IMR-90 (cell line): Measurements from ENCODE around the gene GPR21. TPM values are rescaled to one million over a fixed set of nuclear protein-coding genes. Genes with fewer than 3 reads are reported as not detected.

Source experiments
- ATAC-seq: fragments of 200-7000 bp; cut with Tn5 transposase; 2 replicates; pipeline ENCODE4 v1.9.1; 2020; ENCODE audit warnings: low read depth, mild to moderate bottlenecking, moderate library complexity
- Bru-seq: library from RNA; stranded (reverse); fragments of 400-500 nt; gene quantifications from one replicate; lab custom pipeline; 2021; lab: Mats Ljungman, UMichigan
- BruChase-seq, 2 experiments: library from RNA; stranded (reverse); fragments of 400-500 nt; gene quantifications; one replicate each; lab custom pipeline; 2021; lab: Mats Ljungman, UMichigan
- BruUV-seq: library from RNA; stranded (reverse); fragments of 400-500 nt; replicated peaks from 2 replicates; lab custom pipeline; 2021; lab: Mats Ljungman, UMichigan
- CTCF ChIA-PET: fragments of 300-600 bp; formaldehyde crosslinking; extraction: SDS; loops from one replicate; lab custom pipeline; 2021; ENCODE audit warnings: antibody characterized with exemption; lab: Yijun Ruan, JAX
- POLR2A ChIA-PET: fragments of 300-600 bp; sonication (Branson Sonifier 250); formaldehyde crosslinking; loops from one replicate; lab custom pipeline; 2022; ENCODE audit warnings: antibody characterized with exemption; ENCODE audit not compliant: unreplicated experiment; lab: Charles Lee
- DNase-seq: peaks from one replicate; pipeline ENCODE4 v3.0.0; 2013
- H2AFZ ChIP-seq: replicated peaks from 2 replicates; pipeline ENCODE3; 2013; ENCODE audit warnings: low read length, mild to moderate bottlenecking; ENCODE audit not compliant: poor library complexity
- H2AK5ac ChIP-seq: 2 replicates; pipeline ENCODE4 v1.6.1; 2013; ENCODE audit warnings: low read depth, low read length, inconsistent platforms
- H2AK9ac ChIP-seq: replicated peaks from 2 replicates; pipeline ENCODE3; 2013; ENCODE audit warnings: mild to moderate bottlenecking, low read depth, low read length, moderate library complexity; ENCODE audit not compliant: poor library complexity
- H2BK120ac ChIP-seq: 2 replicates; pipeline ENCODE4 v1.6.1; 2013; ENCODE audit warnings: low read depth, low read length, inconsistent platforms
- H2BK15ac ChIP-seq: 3 replicates; pipeline ENCODE4 v1.6.1; 2013; ENCODE audit warnings: low read depth, low read length, inconsistent platforms
- H2BK20ac ChIP-seq: 2 replicates; pipeline ENCODE4 v1.6.1; 2013; ENCODE audit warnings: low read depth, mild to moderate bottlenecking, inconsistent platforms, low read length, moderate library complexity
- H2BK5ac ChIP-seq: 2 replicates; pipeline ENCODE4 v1.6.1; 2013; ENCODE audit warnings: mild to moderate bottlenecking, low read depth, low read length, inconsistent platforms; ENCODE audit not compliant: poor library complexity, severe bottlenecking
- H3K14ac ChIP-seq: replicated peaks from 2 replicates; pipeline ENCODE4 v1.6.1; 2013; ENCODE audit warnings: low read depth, low read length, inconsistent platforms
- H3K18ac ChIP-seq: 2 replicates; pipeline ENCODE4 v1.6.1; 2013; ENCODE audit warnings: low read depth, low read length, control low read depth
- H3K23ac ChIP-seq: 2 replicates; pipeline ENCODE4 v1.6.1; 2013; ENCODE audit warnings: low read depth, low read length, inconsistent platforms
- H3K27ac ChIP-seq: 2 replicates; pipeline ENCODE4 v1.5.1; 2013; ENCODE audit warnings: mild to moderate bottlenecking, control low read depth, low read length; ENCODE audit not compliant: insufficient read depth
- H3K27me3 ChIP-seq: 2 replicates; pipeline ENCODE4 v1.6.1; 2013; ENCODE audit warnings: low read length; ENCODE audit not compliant: control insufficient read depth, insufficient read depth
- H3K36me3 ChIP-seq: 2 replicates; pipeline ENCODE4 v1.6.1; 2013; ENCODE audit warnings: low read length, mixed read lengths; ENCODE audit not compliant: control insufficient read depth, insufficient read depth
- H3K4ac ChIP-seq: 2 replicates; pipeline ENCODE4 v1.6.1; 2013; ENCODE audit warnings: low read depth, low read length, inconsistent platforms
- H3K4me1 ChIP-seq: 2 replicates; pipeline ENCODE4 v1.6.1; 2013; ENCODE audit warnings: low read length, mixed read lengths; ENCODE audit not compliant: control insufficient read depth, insufficient read depth
- H3K4me2 ChIP-seq: 2 replicates; pipeline ENCODE4 v1.6.1; 2013; ENCODE audit warnings: low read depth, mild to moderate bottlenecking, control low read depth, low read length, moderate library complexity
- H3K4me3 ChIP-seq: 2 replicates; pipeline ENCODE4 v1.5.1; 2013; ENCODE audit warnings: low read depth, mild to moderate bottlenecking, control low read depth, low read length, moderate library complexity; ENCODE audit not compliant: insufficient read depth
- H3K56ac ChIP-seq: 2 replicates; pipeline ENCODE4 v1.6.1; 2013; ENCODE audit warnings: low read length, inconsistent platforms; ENCODE audit not compliant: insufficient read depth; ENCODE audit errors: extremely low read depth
- H3K79me1 ChIP-seq, 2 experiments: 2 replicates each; pipeline ENCODE4 v1.6.1; 2013; ENCODE audit warnings: low read length in 2 of 2, inconsistent platforms in 1 of 2, low read depth in 1 of 2
- H3K9ac ChIP-seq: 2 replicates; pipeline ENCODE4 v1.6.1; 2013; ENCODE audit warnings: low read depth, low read length, control low read depth
- H3K9me1 ChIP-seq: 2 replicates; pipeline ENCODE4 v1.6.1; 2013; ENCODE audit warnings: low read length, inconsistent platforms; ENCODE audit not compliant: insufficient read depth
- H3K9me3 ChIP-seq: 2 replicates; pipeline ENCODE4 v1.6.1; 2013; ENCODE audit warnings: low read length; ENCODE audit not compliant: control insufficient read depth, insufficient read depth
- H4K20me1 ChIP-seq: 2 replicates; pipeline ENCODE4 v1.6.1; 2013; ENCODE audit warnings: low read length, inconsistent platforms; ENCODE audit not compliant: insufficient read depth
- H4K5ac ChIP-seq: 2 replicates; pipeline ENCODE4 v1.6.1; 2013; ENCODE audit warnings: mild to moderate bottlenecking, low read depth, low read length, control low read depth
- H4K8ac ChIP-seq, 2 experiments: 2 replicates each; pipeline ENCODE4 v1.6.1; 2013; ENCODE audit warnings: low read depth in 2 of 2, low read length in 2 of 2, control low read depth in 1 of 2, inconsistent platforms in 1 of 2
- H4K91ac ChIP-seq: 2 replicates; pipeline ENCODE4 v1.6.1; 2013; ENCODE audit warnings: low read depth, low read length, inconsistent platforms; ENCODE audit not compliant: insufficient read depth
- MAFK ChIP-seq: IDR thresholded peaks from 2 replicates; pipeline ENCODE4 v1.6.1; 2012; ENCODE audit warnings: low read depth, low read length, improper control_type of control experiment
- MAZ ChIP-seq: IDR thresholded peaks from 2 replicates; pipeline ENCODE4 v1.6.1; 2012; ENCODE audit warnings: low read depth, mild to moderate bottlenecking, low read length, improper control_type of control experiment, moderate library complexity, borderline replicate concordance
- WGBS, 2 experiments: methylation state at CpG; one replicate each; pipeline versions ENCODE4 v1.1.5 to v1.1.7; 2013; ENCODE audit warnings: missing lambda C conversion rate in 2 of 2; ENCODE audit not compliant: insufficient read length in 1 of 2; ENCODE audit errors: extremely low coverage in 2 of 2; 5-methylcytosine and 5-hydroxymethylcytosine counted together
- dilution Hi-C: fragments of 300-500 bp; cut with HindIII; formaldehyde crosslinking; loops from one replicate; pipeline ENCODE4 v1.14.3; 2018; ENCODE audit warnings: low sequenced_read_pairs; ENCODE audit not compliant: unreplicated experiment
- in situ Hi-C: fragments of 300-500 bp; cut with MboI; formaldehyde crosslinking; loops from 3 replicates; pipeline ENCODE4 v1.14.3; 2019; ENCODE audit warnings: low sequenced_read_pairs, inconsistent platforms, mixed read lengths
- intact Hi-C: fragments of 100-400 bp; cut with micrococcal nuclease; formaldehyde crosslinking; loops from 2 replicates; pipeline ENCODE4 v1.10.0; 2022
- long read RNA-seq: library from polyadenylated mRNA; unstranded; transcript quantifications from one replicate; pipeline ENCODE4 v2.0.0, GENCODE V29; 2021; ENCODE audit not compliant: unreplicated experiment
- polyA plus RNA-seq, 3 experiments: library from polyadenylated mRNA; depleted of rRNA; stranded (reverse); fragments of >200 nt; gene quantifications; 2 replicates each; pipeline ENCODE4 v1.2.3, GENCODE V29; 2012; ENCODE audit warnings: low replicate concordance in 1 of 3
- total RNA-seq: library from RNA; depleted of rRNA; stranded (reverse); fragments of >200 nt; gene quantifications from 2 replicates; pipeline ENCODE4 v1.2.3, GENCODE V29; 2012; rRNA removed
- TF ChIP-seq, protein P1 (sequence below): conservative IDR thresholded peaks from 2 replicates; pipeline ENCODE4 v1.5.1; 2012; ENCODE audit warnings: mild to moderate bottlenecking, low read depth, low read length, improper control_type of control experiment

The GPR21 gene, protein sequence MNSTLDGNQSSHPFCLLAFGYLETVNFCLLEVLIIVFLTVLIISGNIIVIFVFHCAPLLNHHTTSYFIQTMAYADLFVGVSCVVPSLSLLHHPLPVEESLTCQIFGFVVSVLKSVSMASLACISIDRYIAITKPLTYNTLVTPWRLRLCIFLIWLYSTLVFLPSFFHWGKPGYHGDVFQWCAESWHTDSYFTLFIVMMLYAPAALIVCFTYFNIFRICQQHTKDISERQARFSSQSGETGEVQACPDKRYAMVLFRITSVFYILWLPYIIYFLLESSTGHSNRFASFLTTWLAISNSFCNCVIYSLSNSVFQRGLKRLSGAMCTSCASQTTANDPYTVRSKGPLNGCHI
- total RNA-seq: 0.28 and 0.90 TPM in 2 replicates
- not detected in 2 replicates for polyA plus RNA-seq (2012; rRNA removed)
- polyA plus RNA-seq (2012; cell fraction: cytosol; rRNA removed): 0.11 TPM in 1 of 2 replicates, not detected in the other
- 0.22 and 0.58 TPM in 2 replicates for polyA plus RNA-seq (2012; cell fraction: nucleus; rRNA removed; ENCODE audit: low replicate concordance)
- percentile 73 among the genes with signal in this experiment for Bru-seq, nascent RNA
- percentile 56 among the genes with signal in this experiment for BruChase-seq, experiment 1, labeled RNA remaining after a 6-hour chase
- BruChase-seq, experiment 2, labeled RNA remaining after a 2-hour chase: percentile 56 among the genes with signal in this experiment
- long read RNA-seq: 0 reads

DNA sequence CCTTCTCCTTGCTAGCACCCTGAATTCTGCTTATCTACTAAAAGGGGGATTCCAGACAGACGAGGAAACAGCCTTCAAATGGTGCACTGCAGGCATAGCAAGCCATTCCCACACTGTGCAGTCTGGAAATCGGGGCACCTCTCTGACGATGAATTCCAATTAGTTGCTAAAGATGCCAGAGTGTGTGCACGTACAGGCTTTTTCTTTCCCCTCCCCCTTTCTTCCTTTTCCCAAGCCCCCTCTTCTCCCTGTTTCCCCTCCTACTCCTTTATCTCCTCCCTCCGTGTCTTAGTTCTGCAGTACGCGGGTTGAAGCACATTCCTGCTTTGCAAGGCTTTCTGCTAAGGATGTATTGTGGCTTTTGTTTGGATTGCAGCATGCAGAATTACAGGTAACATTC is at the start of gene GPR21:
GPR21 (plus strand) TSS at position 316 of the 400 bp plus-strand sequence. CDS start 900 bp downstream, outside the sequence.
- H3K4me3 ChIP-seq: no peak within 1 kb of the TSS
- no peak within 1 kb of the TSS for H3K9ac ChIP-seq
- H2AK9ac ChIP-seq: no peak within 1 kb of the TSS
- H4K8ac ChIP-seq: peak within 1 kb of the TSS in 1 of 2 experiments; percentile 30; a peak in 2 of 4 replicates
- no peak within 1 kb of the TSS for H2AFZ ChIP-seq
- H3K18ac ChIP-seq: no peak within 1 kb of the TSS
- H3K9me3 ChIP-seq: no peaks in the 10 kb centered on the region
- H4K91ac ChIP-seq: no peak within 1 kb of the TSS
- no peak within 1 kb of the TSS for H3K56ac ChIP-seq
- H3K27ac ChIP-seq: no peak within 1 kb of the TSS
- TF ChIP-seq MAFK: no peak
- TF ChIP-seq, protein P1, sequence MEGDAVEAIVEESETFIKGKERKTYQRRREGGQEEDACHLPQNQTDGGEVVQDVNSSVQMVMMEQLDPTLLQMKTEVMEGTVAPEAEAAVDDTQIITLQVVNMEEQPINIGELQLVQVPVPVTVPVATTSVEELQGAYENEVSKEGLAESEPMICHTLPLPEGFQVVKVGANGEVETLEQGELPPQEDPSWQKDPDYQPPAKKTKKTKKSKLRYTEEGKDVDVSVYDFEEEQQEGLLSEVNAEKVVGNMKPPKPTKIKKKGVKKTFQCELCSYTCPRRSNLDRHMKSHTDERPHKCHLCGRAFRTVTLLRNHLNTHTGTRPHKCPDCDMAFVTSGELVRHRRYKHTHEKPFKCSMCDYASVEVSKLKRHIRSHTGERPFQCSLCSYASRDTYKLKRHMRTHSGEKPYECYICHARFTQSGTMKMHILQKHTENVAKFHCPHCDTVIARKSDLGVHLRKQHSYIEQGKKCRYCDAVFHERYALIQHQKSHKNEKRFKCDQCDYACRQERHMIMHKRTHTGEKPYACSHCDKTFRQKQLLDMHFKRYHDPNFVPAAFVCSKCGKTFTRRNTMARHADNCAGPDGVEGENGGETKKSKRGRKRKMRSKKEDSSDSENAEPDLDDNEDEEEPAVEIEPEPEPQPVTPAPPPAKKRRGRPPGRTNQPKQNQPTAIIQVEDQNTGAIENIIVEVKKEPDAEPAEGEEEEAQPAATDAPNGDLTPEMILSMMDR: no peak
- no peak for TF ChIP-seq MAZ
- CTCF ChIA-PET: no interaction called here
- H2BK15ac ChIP-seq: no peak within 1 kb of the TSS
- POLR2A ChIA-PET: interaction anchor here (0.5 kb wide), 1 partner anchor 189 kb away, joined by 3 read pairs; no protein-coding TSS in a partner anchor
- no peak within 1 kb of the TSS for H2BK5ac ChIP-seq
- peaks cover 14% of the 10 kb centered on the region for H3K36me3 ChIP-seq
- BruUV-seq: no TSS peak
- dilution Hi-C loops: no loop called here
- DNase-seq: no peak
- H3K4me2 ChIP-seq: no peak within 1 kb of the TSS
- in situ Hi-C loops: no loop called here
- H3K4ac ChIP-seq: peak within 1 kb of the TSS; percentile 44; the same call in 1 of the 2 replicates
- H2BK120ac ChIP-seq: no peak within 1 kb of the TSS
- no peaks in the 10 kb centered on the region for H4K20me1 ChIP-seq
- H3K4me1 ChIP-seq: peaks cover 10% of the 10 kb centered on the region
- intact Hi-C loops: no loop called here
- no peak within 1 kb of the TSS for H2AK5ac ChIP-seq
- ATAC-seq: no peak
- no peaks in the 10 kb centered on the region for H3K27me3 ChIP-seq
- H3K79me1 ChIP-seq: peaks cover 11 to 12% of the 10 kb centered on the region in 2 experiments
- H3K23ac ChIP-seq: no peak within 1 kb of the TSS; the same call in 1 of the 2 replicates
- no peak within 1 kb of the TSS for H3K14ac ChIP-seq
- peaks cover 9% of the 10 kb centered on the region; the same call in 1 of the 2 replicates for H3K9me1 ChIP-seq
- WGBS, 2 experiments: 40% methylated on average over 1 of the region's 7 CpGs; no CpG with 5 or more reads in 1 of the 2 experiments
- no peak within 1 kb of the TSS for H4K5ac ChIP-seq
- no peak within 1 kb of the TSS for H2BK20ac ChIP-seq
